ENCODE results near the gene PLEKHG4B.

PLEKHG4B gene

GRCh38 chr5:176296-176823 lies 84.4 kb downstream of the PLEKHG4B start:
- no peak overlapping the region for H3K27ac ChIP-seq (ENCODE audit: low read depth, low read length)
- peaks cover 24% of the 10 kb centered on the region for H3K36me3 ChIP-seq (ENCODE audit: control insufficient read depth, insufficient read depth, low read length)
- H3K27me3 ChIP-seq (ENCODE audit: control insufficient read depth, insufficient read depth, low read length): no peaks in the 10 kb centered on the region
- H3K4me3 ChIP-seq (ENCODE audit: low read depth, low read length): no peak overlapping the region
- H3K4me1 ChIP-seq (ENCODE audit: control insufficient read depth, insufficient read depth, low read length): peaks cover 6% of the 10 kb centered on the region; the same call in 1 of the 2 replicates
- no peaks in the 10 kb centered on the region for H3K9me3 ChIP-seq (ENCODE audit: control insufficient read depth, insufficient read depth, low read length)
- H3K9ac ChIP-seq (ENCODE audit: low read depth, low read length): no peak overlapping the region

- H3K9me3 ChIP-seq (ENCODE audit: control insufficient read depth, insufficient read depth, low read length): no peaks in the 10 kb centered on the region
- no peak overlapping the region for H3K4me3 ChIP-seq (ENCODE audit: low read depth, low read length)
- H3K4me1 ChIP-seq (ENCODE audit: control insufficient read depth, insufficient read depth, low read length): peaks cover 6% of the 10 kb centered on the region; the same call in 1 of the 2 replicates
- peaks cover 31% of the 10 kb centered on the region for H3K36me3 ChIP-seq (ENCODE audit: control insufficient read depth, insufficient read depth, low read length)
- H3K27ac ChIP-seq (ENCODE audit: low read depth, low read length): no peak overlapping the region
- no peaks in the 10 kb centered on the region for H3K27me3 ChIP-seq (ENCODE audit: control insufficient read depth, insufficient read depth, low read length)
- H3K9ac ChIP-seq (ENCODE audit: low read depth, low read length): no peak overlapping the region
Observed at GRCh38 chr5:178110-178509, 86.1 kb downstream of the PLEKHG4B start.

GRCh38 chr5:179401-179800 lies 87.4 kb downstream of the PLEKHG4B start:
- Histone ChIP-seq H3K27ac (ENCODE audit: low read depth, low read length) (no peak overlapping the region), H3K27me3 (ENCODE audit: control insufficient read depth, insufficient read depth, low read length) (no peaks in the 10 kb centered on the region), H3K4me3 (ENCODE audit: low read depth, low read length) (no peak overlapping the region)

GRCh38 chr5:180286-180918 lies 88.4 kb downstream of the PLEKHG4B start:
- no peaks in the 10 kb centered on the region for H3K27me3 ChIP-seq (ENCODE audit: control insufficient read depth, insufficient read depth, low read length)
- no peak overlapping the region for H3K27ac ChIP-seq (ENCODE audit: low read depth, low read length)
- H3K4me3 ChIP-seq (ENCODE audit: low read depth, low read length): no peak overlapping the region
- no peak overlapping the region for H3K9ac ChIP-seq (ENCODE audit: low read depth, low read length)
- H3K4me1 ChIP-seq (ENCODE audit: control insufficient read depth, insufficient read depth, low read length): peaks cover 6% of the 10 kb centered on the region; the same call in 1 of the 2 replicates
- H3K36me3 ChIP-seq (ENCODE audit: control insufficient read depth, insufficient read depth, low read length): peaks cover 21% of the 10 kb centered on the region
- H3K9me3 ChIP-seq (ENCODE audit: control insufficient read depth, insufficient read depth, low read length): no peaks in the 10 kb centered on the region

More at GRCh38 chr5:179401-179800, 87.4 kb downstream of the PLEKHG4B start:
- peaks cover 6% of the 10 kb centered on the region; the same call in 1 of the 2 replicates for H3K4me1 ChIP-seq (ENCODE audit: control insufficient read depth, insufficient read depth, low read length)
- H3K9me3 ChIP-seq (ENCODE audit: control insufficient read depth, insufficient read depth, low read length): no peaks in the 10 kb centered on the region
- no peak overlapping the region for H3K9ac ChIP-seq (ENCODE audit: low read depth, low read length)
- peaks cover 24% of the 10 kb centered on the region for H3K36me3 ChIP-seq (ENCODE audit: control insufficient read depth, insufficient read depth, low read length)

- Histone ChIP-seq H3K9me3 (ENCODE audit: control insufficient read depth, insufficient read depth, low read length) (no peaks in the 10 kb centered on the region), H3K27me3 (ENCODE audit: control insufficient read depth, insufficient read depth, low read length) (no peaks in the 10 kb centered on the region), H3K36me3 (ENCODE audit: control insufficient read depth, insufficient read depth, low read length) (peaks cover 21% of the 10 kb centered on the region), H3K9ac (ENCODE audit: low read depth, low read length) (no peak overlapping the region), H3K27ac (ENCODE audit: low read depth, low read length) (no peak overlapping the region), H3K4me1 (ENCODE audit: control insufficient read depth, insufficient read depth, low read length) (peaks cover 6% of the 10 kb centered on the region; the same call in 1 of the 2 replicates), H3K4me3 (ENCODE audit: low read depth, low read length) (no peak overlapping the region)
Observed at GRCh38 chr5:181160-181559, 89.2 kb downstream of the PLEKHG4B start.

GRCh38 chr5:181566-181965 lies 89.6 kb downstream of the PLEKHG4B start:
- Histone ChIP-seq H3K4me1 (ENCODE audit: control insufficient read depth, insufficient read depth, low read length) (peaks cover 6% of the 10 kb centered on the region; the same call in 1 of the 2 replicates), H3K27me3 (ENCODE audit: control insufficient read depth, insufficient read depth, low read length) (no peaks in the 10 kb centered on the region), H3K9me3 (ENCODE audit: control insufficient read depth, insufficient read depth, low read length) (no peaks in the 10 kb centered on the region), H3K9ac (ENCODE audit: low read depth, low read length) (no peak overlapping the region), H3K4me3 (ENCODE audit: low read depth, low read length) (no peak overlapping the region), H3K27ac (ENCODE audit: low read depth, low read length) (no peak overlapping the region), H3K36me3 (ENCODE audit: control insufficient read depth, insufficient read depth, low read length) (peaks cover 21% of the 10 kb centered on the region)

- Histone ChIP-seq H3K27me3 (ENCODE audit: control insufficient read depth, insufficient read depth, low read length) (no peaks in the 10 kb centered on the region), H3K9ac (ENCODE audit: low read depth, low read length) (no peak overlapping the region), H3K27ac (ENCODE audit: low read depth, low read length) (no peak overlapping the region), H3K36me3 (ENCODE audit: control insufficient read depth, insufficient read depth, low read length) (peaks cover 21% of the 10 kb centered on the region), H3K9me3 (ENCODE audit: control insufficient read depth, insufficient read depth, low read length) (no peaks in the 10 kb centered on the region), H3K4me3 (ENCODE audit: low read depth, low read length) (no peak overlapping the region), H3K4me1 (ENCODE audit: control insufficient read depth, insufficient read depth, low read length) (peaks cover 6% of the 10 kb centered on the region; the same call in 1 of the 2 replicates)
Observed at GRCh38 chr5:182126-182525, 90.2 kb downstream of the PLEKHG4B start.

GRCh38 chr5:184471-184870 lies 92.5 kb downstream of the PLEKHG4B start:
- H3K4me1 ChIP-seq (ENCODE audit: control insufficient read depth, insufficient read depth, low read length): peaks cover 15% of the 10 kb centered on the region; the same call in 1 of the 2 replicates
- H3K4me3 ChIP-seq (ENCODE audit: low read depth, low read length): no peak overlapping the region
- H3K9me3 ChIP-seq (ENCODE audit: control insufficient read depth, insufficient read depth, low read length): no peaks in the 10 kb centered on the region
- no peaks in the 10 kb centered on the region for H3K27me3 ChIP-seq (ENCODE audit: control insufficient read depth, insufficient read depth, low read length)
- no peak overlapping the region for H3K9ac ChIP-seq (ENCODE audit: low read depth, low read length)
- H3K27ac ChIP-seq (ENCODE audit: low read depth, low read length): no peak overlapping the region
- H3K36me3 ChIP-seq (ENCODE audit: control insufficient read depth, insufficient read depth, low read length): peaks cover 21% of the 10 kb centered on the region

GRCh38 chr5:185095-186070 lies 93.4 kb downstream of the PLEKHG4B start:
- H3K27ac ChIP-seq (ENCODE audit: low read depth, low read length): no peak overlapping the region
- H3K4me3 ChIP-seq (ENCODE audit: low read depth, low read length): no peak overlapping the region
- H3K9me3 ChIP-seq (ENCODE audit: control insufficient read depth, insufficient read depth, low read length): no peaks in the 10 kb centered on the region
- H3K4me1 ChIP-seq (ENCODE audit: control insufficient read depth, insufficient read depth, low read length): peaks cover 12% of the 10 kb centered on the region; the same call in 1 of the 2 replicates
- peaks cover 20% of the 10 kb centered on the region for H3K36me3 ChIP-seq (ENCODE audit: control insufficient read depth, insufficient read depth, low read length)
- H3K9ac ChIP-seq (ENCODE audit: low read depth, low read length): no peak overlapping the region
- no peaks in the 10 kb centered on the region for H3K27me3 ChIP-seq (ENCODE audit: control insufficient read depth, insufficient read depth, low read length)

GRCh38 chr5:186091-187041 lies 94.4 kb downstream of the PLEKHG4B start:
- Histone ChIP-seq H3K36me3 (ENCODE audit: control insufficient read depth, insufficient read depth, low read length) (peaks cover 17% of the 10 kb centered on the region), H3K9ac (ENCODE audit: low read depth, low read length) (no peak overlapping the region), H3K4me3 (ENCODE audit: low read depth, low read length) (no peak overlapping the region), H3K27ac (ENCODE audit: low read depth, low read length) (no peak overlapping the region), H3K9me3 (ENCODE audit: control insufficient read depth, insufficient read depth, low read length) (no peaks in the 10 kb centered on the region), H3K4me1 (ENCODE audit: control insufficient read depth, insufficient read depth, low read length) (peaks cover 9% of the 10 kb centered on the region; the same call in 1 of the 2 replicates), H3K27me3 (ENCODE audit: control insufficient read depth, insufficient read depth, low read length) (no peaks in the 10 kb centered on the region)
